HG02973 (cell line): Measurements from ENCODE around the gene COL7A1.

Source experiments
- ATAC-seq: cut with Tn5 transposase; IDR thresholded peaks from one replicate; pipeline ENCODE4 v1.9.1; 2021; ENCODE audit warnings: moderate library complexity; ENCODE audit not compliant: unreplicated experiment

The COL7A1 gene

GRCh38 chr3:48592519-48593087 is 2.5 kb downstream of the COL7A1 start:
- no peak for ATAC-seq

GRCh38 chr3:48591886-48592518 is 3.1 kb downstream of the COL7A1 start:
- ATAC-seq: no peak

- ATAC-seq: no peak
Observed at GRCh38 chr3:48591436-48591835, 3.7 kb downstream of the COL7A1 start.

- no peak for ATAC-seq
Observed at GRCh38 chr3:48588230-48588629, 6.9 kb downstream of the COL7A1 start.

GRCh38 chr3:48587686-48588085 is 7.4 kb downstream of the COL7A1 start:
- ATAC-seq: no peak

GRCh38 chr3:48585411-48585810 is 9.7 kb downstream of the COL7A1 start:
- no peak for ATAC-seq

GRCh38 chr3:48584836-48585235 is 10.3 kb downstream of the COL7A1 start:
- no peak for ATAC-seq

- no peak for ATAC-seq
Observed at GRCh38 chr3:48581621-48582481, 13.3 kb downstream of the COL7A1 start.

GRCh38 chr3:48576647-48577046 is 18.5 kb downstream of the COL7A1 start:
- ATAC-seq: no peak

GRCh38 chr3:48575366-48575765 is 19.8 kb downstream of the COL7A1 start:
- ATAC-seq: no peak

GRCh38 chr3:48573973-48574585 is 21.1 kb downstream of the COL7A1 start:
- ATAC-seq: no peak

- ATAC-seq: no peak
Observed at GRCh38 chr3:48572517-48572916, 22.6 kb downstream of the COL7A1 start.

GRCh38 chr3:48571938-48572337 is 23.2 kb downstream of the COL7A1 start:
- ATAC-seq: no peak

GRCh38 chr3:48569808-48570450 is 25.2 kb downstream of the COL7A1 start:
- ATAC-seq: no peak

GRCh38 chr3:48569400-48569799 is 25.7 kb downstream of the COL7A1 start:
- ATAC-seq: no peak

- no peak for ATAC-seq
Observed at GRCh38 chr3:48568476-48568875, 26.7 kb downstream of the COL7A1 start.

GRCh38 chr3:48567500-48567899 is 27.6 kb downstream of the COL7A1 start:
- ATAC-seq: no peak

GRCh38 chr3:48567090-48567489 is 28.0 kb downstream of the COL7A1 start:
- no peak for ATAC-seq

GRCh38 chr3:48566401-48566760 is 28.7 kb downstream of the COL7A1 start:
- no peak for ATAC-seq

- ATAC-seq: no peak
Observed at GRCh38 chr3:48565591-48566400, 29.3 kb downstream of the COL7A1 start.
